Measurements from ENCODE around the gene CGB5.

DNA sequence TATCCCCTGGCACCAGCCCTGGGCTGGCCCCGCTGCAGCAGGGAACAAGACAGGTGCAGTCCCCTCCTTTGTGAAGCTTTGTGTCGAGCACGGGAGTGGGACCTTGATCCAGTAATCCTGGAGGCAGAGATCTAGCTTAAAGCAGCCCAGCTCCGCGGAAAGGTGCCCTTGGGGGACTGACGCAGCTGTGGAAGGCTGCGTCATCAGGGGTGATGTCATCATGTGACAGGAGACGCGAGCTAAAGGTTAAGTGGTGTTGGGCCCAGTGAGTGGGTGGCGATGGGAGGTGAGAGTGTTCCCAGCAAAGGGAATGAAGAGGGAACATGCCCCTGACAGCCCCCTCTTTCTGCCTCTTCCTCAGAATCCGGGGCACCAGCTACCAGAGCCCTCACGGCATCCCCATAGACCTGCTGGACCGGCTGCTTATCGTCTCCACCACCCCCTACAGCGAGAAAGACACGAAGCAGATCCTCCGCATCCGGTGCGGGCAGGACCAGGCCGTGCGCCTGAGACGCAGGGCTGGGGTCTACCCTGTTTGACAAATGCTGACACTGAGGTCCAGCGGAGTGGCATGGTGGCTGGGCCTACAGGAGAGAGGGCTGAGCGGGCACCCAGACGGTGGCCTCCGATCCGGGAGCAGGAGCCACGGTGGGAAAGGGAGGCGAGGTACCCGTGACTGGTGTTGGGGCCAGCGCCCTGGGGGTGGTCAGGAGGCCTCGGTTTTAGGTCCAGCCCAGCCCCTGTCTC is 29.4 kb upstream of the CGB5 start:
- TF ChIP-seq, protein P1, sequence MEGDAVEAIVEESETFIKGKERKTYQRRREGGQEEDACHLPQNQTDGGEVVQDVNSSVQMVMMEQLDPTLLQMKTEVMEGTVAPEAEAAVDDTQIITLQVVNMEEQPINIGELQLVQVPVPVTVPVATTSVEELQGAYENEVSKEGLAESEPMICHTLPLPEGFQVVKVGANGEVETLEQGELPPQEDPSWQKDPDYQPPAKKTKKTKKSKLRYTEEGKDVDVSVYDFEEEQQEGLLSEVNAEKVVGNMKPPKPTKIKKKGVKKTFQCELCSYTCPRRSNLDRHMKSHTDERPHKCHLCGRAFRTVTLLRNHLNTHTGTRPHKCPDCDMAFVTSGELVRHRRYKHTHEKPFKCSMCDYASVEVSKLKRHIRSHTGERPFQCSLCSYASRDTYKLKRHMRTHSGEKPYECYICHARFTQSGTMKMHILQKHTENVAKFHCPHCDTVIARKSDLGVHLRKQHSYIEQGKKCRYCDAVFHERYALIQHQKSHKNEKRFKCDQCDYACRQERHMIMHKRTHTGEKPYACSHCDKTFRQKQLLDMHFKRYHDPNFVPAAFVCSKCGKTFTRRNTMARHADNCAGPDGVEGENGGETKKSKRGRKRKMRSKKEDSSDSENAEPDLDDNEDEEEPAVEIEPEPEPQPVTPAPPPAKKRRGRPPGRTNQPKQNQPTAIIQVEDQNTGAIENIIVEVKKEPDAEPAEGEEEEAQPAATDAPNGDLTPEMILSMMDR (conservative IDR thresholded peaks at IDR 0.05; ENCODE audit: low read depth, low read length) = no peak
- TF ChIP-seq EZH2 (IDR thresholded peaks at IDR 0.05; ENCODE audit: low read length, unreplicated experiment) (no peak), EZH2phosphoT487 (IDR thresholded peaks at IDR 0.05; ENCODE audit: borderline replicate concordance, low read length) (no peak)

Data from PC-3 (cell line).